ENCODE measurements around the gene NXPE1.

- TF ChIP-seq, protein P1, sequence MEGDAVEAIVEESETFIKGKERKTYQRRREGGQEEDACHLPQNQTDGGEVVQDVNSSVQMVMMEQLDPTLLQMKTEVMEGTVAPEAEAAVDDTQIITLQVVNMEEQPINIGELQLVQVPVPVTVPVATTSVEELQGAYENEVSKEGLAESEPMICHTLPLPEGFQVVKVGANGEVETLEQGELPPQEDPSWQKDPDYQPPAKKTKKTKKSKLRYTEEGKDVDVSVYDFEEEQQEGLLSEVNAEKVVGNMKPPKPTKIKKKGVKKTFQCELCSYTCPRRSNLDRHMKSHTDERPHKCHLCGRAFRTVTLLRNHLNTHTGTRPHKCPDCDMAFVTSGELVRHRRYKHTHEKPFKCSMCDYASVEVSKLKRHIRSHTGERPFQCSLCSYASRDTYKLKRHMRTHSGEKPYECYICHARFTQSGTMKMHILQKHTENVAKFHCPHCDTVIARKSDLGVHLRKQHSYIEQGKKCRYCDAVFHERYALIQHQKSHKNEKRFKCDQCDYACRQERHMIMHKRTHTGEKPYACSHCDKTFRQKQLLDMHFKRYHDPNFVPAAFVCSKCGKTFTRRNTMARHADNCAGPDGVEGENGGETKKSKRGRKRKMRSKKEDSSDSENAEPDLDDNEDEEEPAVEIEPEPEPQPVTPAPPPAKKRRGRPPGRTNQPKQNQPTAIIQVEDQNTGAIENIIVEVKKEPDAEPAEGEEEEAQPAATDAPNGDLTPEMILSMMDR (conservative IDR thresholded peaks at IDR 0.05): peak; percentile 48
- TF ChIP-seq EZH2 (IDR thresholded peaks at IDR 0.05; ENCODE audit: low read depth): no peak
Observed at GRCh38 chr11:114586797-114587196, 27.1 kb upstream of the NXPE1 start.

Measured in PC-9 (cell line).